GM21423 (cell line): ENCODE results near the gene ENTREP3.

Source experiments
- ATAC-seq: cut with Tn5 transposase; IDR thresholded peaks from one replicate; pipeline ENCODE4 v1.9.1; 2021; ENCODE audit warnings: mild to moderate bottlenecking, moderate library complexity; ENCODE audit not compliant: unreplicated experiment

The ENTREP3 gene

DNA sequence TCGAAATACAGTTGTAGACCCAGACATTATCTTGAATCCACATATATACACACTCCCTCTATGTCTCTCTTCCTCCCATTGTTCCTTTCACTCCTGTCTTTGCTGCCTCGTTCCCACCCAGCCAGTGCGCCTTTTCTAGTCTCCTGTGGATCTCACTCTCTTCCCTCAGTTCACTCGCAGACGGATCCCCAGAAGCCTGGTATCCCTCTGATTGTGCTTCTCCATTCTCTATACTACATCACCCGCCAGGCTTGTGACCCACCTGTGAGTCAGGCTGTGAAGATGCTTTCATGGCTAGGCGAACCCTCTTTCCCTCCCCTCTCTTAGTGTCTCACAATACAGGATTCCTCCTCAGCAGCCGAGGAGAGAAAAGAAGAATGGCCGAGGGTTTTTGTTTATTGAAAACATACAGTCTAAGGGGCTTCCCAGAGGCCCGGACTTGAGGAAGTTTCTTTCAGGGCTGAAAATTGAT is 23.4 kb upstream of the ENTREP3 start:
- ATAC-seq = no peak

DNA sequence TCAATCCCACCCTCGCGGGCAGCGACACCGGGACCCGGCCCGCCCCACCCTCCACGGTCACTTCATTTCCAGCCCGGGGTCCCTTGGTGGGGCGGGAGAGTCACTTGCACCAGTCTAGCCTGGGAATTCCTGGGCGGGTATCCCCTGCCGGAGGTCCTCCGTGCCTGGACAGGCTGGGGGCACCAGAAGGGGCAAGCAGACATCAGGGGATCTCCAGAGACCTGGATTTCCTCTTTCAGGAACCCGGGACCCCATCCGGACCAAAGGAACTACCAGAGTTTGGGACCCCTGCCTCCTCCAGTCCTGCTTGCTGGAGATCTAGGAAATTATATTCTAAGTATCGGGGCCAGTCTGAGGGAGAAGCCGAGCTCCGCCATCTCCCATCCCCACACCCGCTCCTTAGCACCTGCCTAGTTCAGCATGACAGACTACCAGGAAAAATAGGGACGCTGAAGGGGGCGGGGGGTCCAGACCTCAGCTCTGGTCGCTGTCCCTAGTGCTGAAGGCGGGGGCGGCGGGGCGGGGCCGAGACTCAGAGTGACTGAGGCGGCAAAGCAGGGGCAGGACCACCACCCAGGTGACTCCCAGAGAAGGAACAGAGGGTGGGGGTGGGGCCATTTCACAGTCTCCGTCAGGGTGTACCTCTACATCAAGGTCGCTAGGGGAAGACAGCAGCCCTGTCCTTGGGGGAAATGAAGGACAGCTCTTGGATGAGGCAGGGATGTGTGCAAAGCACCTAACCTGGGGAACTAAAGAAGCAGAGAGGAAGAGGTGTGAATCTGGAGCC is 22.8 kb upstream of the ENTREP3 start:
- ATAC-seq = no peak

DNA sequence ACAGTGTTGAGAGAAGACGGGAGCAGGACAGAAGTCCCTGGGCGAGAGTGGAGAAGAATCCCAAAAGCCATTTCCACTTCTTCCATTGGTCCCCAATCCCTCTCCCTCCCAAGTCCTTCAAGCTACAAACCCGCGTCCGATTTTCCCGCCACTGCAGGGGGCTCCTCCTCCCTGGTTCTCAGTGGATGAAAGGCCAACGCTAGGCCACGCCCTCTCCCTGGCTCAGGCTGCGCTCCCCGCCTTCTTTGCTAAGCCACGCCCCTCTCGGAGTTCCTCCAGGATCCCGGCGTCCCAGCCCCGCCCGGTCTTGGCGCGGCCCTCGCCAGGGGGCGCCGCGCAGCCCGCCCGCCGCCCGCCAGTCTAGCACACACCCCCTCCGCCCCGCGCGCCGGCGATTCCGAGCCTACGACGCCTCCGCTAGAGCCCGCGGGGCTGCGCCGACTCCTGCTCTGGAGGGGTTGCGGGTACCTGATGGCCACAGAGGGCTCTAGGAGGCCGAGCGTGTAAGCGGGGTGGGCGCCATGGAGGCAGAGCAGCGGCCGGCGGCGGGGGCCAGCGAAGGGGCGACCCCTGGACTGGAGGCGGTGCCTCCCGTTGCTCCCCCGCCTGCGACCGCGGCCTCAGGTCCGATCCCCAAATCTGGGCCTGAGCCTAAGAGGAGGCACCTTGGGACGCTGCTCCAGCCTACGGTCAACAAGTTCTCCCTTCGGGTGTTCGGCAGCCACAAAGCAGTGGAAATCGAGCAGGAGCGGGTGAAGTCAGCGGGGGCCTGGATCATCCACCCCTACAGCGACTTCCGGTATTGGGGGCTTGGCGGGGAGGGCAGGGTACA is 22.0 kb upstream of the ENTREP3 start, which contains the start of gene HCN3:
Gene HCN3, plus strand, starts transcription at position 394 of the 832 bp plus-strand sequence. Its CDS starts 128 bp downstream, at position 522.
- ATAC-seq = peak; percentile 60

DNA sequence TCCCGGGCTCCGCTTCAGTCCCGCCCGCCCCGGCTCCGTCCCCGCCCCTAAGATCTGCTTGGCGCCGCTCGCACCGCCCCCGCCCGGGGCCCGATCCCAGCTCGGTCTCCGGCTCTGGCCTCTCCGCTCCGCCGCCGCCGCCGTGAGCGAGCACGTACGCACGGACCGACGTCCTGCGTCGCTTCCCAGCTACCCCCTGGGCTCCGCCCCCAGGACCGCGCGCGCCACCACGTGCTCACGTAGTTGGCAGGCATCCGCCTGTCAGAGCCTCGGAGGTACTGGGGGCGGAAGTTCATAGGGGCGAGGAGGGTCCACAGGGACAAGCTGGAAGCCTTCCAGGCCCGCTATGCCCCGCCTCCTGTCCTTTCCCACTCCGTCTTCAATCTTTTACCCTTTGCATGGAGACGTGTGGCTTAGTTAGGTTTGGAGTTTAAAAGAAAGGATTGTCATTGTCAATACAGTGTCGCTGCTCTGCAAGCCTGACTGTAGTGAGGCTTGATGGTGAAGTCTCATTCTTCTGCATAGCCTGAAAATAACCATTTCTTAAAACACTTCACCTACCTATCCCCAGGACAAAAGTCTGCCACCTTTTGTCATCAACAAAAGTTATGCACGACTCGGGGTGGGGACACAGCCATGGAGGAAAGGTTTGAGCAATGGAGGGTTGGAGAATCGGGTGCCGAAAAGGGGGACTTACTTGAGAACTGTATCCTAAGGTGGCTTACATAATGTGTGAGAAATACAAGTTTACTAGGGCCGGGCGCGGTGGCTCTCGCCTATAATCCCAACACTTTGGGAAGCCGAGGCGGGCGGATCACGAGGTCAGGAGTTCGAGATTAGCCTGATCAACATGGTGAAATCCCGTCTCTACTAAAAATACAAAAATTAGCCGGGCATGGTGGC is 18.3 kb upstream of the ENTREP3 start, which contains the start of gene CLK2:
Gene CLK2, minus strand, starts transcription at position 162 of the 903 bp plus-strand sequence. CDS start 2,527 bp downstream, outside the sequence.
- ATAC-seq = peak; percentile 77

DNA sequence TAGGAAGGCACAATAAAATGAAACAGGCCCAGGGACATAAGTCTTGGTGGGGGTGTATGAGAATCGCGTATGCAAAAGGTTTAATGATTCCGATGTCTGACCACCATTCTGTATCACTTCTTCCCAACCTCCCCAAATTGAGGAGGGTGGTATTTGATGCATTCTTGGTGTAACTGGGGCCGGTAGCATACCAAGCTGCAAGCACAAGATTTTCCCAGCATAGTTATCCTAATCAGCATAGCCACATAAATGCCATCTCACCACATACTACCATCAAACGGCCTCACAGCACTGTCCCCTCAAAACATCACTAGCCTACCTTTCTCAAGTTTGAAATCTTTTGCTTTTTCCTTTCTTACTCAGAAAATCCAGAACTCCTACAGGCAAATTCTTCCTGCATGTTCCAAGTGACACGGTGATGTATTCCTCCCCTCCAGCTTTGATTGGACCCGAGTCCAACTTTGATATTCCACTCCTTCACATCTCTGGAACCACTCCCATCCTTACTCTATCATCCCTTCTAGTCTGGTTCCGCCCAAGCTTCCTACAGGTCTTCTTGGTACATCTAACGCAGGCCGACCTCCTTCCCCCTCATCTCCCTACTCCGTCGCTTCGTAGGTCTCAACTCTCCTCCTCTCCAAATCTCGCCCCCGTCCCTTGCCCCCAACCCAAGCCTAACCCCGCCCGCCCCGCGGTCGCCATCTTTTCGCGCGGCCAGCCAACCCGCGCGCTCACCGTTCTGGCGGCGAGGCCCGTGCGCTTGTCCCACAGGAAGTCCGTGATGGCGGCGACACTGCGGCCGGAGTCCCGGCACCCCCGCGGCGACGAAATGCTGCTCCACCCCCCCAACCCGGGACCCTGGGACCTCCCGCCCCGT is 17.4 kb upstream of the ENTREP3 start:
- peak; percentile 28 for ATAC-seq

DNA sequence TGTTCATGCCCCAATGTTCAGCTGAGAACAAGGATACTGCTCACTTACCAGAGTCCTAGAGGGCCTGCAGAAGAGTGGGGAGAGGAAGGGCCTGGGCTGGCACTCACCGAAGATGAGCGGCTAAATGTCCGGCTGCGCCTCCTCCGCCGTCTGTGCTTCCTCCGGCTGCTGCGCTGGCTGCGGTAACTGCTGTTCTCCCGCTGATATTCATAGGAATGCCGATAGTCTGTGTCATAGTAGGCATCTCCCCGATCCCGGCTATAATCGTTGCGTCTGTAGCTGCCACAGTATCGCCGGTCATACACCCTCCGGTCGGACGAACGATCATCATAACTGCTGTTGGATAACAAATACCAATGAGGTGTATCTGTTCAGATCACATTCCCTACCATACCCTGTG is 14.1 kb upstream of the ENTREP3 start:
- ATAC-seq = no peak

DNA sequence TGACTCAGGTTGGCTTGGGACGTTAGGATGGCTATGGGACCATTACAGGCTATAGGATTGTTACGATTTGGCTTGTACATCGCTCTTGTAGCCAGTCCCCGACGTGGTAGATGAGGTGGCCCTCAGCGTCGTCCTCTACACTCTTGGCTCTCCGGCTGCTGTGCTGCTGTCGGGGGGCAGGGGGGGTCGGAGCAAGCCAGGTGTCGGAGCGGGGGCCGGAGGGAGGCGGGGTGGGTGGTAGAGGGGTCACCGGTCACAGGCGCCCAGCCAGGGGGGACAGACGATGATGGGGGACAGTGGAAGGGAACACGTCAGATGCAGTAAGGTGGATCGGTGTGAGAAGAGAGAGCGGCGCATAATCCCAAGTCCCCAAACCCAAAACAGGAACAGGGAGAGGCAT is 13.3 kb upstream of the ENTREP3 start:
- ATAC-seq = no peak

DNA sequence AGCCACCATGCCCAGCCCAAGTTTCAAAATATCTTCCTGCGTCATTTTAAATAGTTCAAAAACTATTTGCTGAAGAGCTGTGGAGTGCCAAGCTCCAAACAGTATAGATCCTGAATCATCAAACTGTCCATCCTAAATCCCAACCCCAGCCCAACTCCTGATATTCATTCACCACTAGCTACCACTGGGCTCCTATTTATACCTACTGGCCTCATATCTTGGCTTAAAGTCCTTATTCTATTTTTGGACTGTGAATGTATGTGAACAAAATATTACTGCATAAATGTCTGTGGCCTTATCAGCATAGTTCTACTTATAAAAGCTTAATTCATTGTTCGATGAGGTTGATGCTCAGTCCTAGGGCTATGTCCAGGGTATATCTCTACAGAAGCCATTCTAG is 12.1 kb upstream of the ENTREP3 start:
- ATAC-seq = no peak

DNA sequence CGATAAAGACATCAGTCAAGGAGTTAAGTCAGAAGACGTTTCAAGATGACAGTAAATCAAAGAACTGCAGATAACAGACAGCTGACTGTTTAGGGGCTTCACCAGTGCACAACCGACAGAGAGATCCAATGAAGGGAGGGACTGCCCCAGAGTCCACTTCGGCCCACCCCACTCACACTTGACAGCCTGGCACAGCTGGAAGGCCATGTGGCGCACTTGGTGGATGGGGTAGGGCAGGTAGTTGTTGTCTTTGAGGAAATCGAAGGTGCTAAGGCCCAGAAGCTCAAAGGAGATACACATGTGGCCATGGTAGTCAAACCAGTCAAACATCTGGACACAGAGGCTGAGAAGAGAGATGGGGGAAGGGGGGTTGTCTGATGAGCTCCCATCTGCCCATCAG is 11.3 kb upstream of the ENTREP3 start:
- no peak for ATAC-seq

DNA sequence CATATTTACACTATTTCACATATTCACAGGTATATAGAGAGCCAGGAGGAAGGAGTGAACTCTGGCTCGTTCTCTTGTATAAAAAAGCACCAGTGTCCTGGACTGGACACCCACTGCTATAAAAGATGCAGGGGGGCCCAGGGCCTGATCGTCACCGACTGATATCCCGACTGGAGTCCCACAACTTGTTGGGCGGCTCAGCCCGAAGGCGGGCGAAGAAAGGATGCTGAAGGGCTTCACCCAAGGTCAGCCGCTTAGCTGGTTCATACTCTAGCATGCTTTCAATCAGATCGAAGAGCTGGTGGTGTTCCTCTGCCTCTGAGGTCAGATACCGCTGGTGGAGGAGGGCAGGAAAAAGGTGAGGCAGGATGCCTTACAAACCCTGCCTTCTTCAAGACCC is 7.8 kb upstream of the ENTREP3 start:
- no peak for ATAC-seq

DNA sequence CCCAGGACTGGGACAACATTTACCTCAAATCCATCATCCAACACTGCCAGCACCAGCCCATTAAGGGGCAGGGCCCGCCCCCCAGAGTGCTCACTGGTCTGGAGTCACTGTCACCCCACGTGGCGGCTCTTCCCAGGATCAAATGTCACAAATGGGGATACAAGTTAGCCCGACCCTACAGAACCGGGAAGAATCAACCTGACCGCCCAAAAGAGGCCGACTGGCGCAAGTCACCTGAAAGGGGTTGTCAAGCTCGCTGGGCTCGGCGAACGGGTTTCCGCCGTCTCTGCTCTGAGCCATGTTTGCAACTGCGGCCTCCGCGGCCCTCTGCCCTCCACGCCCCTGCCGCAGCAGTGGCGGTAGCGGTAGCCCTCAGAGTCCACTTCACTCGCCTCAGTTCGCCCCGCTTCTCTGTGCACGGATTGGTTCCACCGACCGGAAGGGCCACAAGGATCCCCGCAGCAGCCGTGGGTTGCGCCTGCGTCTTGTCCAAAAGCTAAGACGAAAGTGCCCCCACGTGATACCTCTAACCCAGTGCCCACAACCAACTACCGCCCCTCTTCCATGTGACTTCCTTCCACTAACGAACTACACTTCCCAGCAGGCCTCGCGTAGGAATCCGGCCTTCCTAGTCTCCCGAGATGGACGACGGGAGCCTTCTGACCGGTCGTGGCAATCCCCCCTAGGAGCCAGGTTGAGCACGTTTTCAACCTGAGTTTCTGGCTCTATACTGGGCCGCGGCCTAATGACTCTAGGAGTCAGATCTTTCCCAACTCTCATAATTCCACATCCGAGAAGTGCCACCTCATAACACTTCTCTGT is 6.8 kb upstream of the ENTREP3 start, which contains the start of gene SCAMP3:
Gene SCAMP3, minus strand, starts transcription at position 509 of the 822 bp plus-strand sequence. Its CDS starts 209 bp downstream, at position 300.
- ATAC-seq = peak; percentile 90

DNA sequence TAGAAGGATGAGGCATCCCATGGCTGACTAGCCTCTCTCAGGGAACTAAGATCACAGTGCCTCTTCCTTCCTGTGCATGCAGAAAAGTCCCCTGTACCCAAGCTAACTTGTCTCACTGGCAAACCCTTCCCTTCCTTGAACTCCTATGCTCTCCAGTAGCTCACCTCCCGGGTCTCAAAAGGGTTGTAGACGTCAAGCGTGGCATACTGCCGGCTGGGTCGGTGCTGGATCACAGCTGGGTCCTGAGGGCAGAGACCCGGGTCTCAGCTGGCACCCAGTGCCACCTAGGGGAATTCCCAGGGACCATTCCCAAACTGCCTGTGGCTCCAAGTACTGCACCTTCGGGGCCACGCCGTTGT is 6.2 kb upstream of the ENTREP3 start:
- ATAC-seq = no peak

DNA sequence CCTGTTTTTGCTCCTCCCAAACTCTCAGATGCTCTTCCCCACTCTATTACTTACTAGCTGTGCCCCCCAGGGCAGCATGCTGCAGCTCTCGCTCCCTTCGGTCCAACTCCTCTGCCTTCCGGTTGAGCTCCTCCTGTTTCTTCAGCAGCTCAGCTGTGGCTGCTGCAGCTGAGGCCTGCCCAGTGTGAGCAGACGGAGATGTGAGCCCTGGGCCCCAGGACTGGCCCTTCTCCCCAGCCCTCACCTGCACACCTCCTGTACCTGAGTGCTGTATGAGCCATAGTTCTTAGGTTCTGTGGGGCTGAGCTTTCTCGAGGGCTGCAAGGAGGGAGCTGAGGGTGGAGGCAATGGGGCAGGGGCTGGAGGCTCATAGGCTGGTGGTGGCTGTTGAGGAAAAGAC is 5.0 kb upstream of the ENTREP3 start:
- no peak for ATAC-seq

DNA sequence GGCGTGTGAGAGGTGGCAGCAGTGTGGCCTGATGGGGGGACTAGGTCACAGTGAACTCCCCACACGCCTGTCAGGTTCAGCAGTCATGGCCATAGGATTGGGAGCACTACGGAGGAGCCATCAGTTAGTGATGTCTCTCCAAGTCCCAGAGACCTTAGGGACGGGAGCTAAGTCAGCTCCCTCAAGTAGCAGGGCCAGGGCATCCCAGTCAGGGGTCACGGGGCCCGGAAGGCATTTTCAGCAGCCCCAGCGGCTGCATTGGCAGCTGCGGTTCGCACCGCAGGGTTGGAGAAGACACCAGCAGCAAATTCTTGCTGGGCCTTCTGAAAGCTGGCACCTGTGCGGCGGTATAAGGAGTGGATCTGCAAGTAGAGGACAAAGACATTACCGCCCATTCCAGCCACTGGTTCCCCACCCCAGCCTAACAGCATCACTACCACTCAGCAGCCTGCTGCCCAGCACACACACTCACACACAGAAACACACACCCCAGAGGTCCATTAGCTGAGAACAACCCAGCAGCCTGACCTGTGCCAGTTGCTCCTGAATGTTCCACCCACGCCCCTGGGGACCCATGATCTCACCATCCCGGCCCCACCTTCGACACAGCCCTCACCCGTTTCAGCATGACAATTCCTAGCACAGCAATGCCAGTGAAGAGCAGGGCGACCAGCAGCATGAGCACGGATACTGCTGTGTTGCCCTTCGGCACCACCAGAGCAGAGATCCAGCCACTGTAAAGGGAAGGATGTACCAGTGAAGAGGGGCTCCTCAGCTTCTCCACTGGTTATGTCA is 972 bp upstream of the ENTREP3 start:
- ATAC-seq = no peak

DNA sequence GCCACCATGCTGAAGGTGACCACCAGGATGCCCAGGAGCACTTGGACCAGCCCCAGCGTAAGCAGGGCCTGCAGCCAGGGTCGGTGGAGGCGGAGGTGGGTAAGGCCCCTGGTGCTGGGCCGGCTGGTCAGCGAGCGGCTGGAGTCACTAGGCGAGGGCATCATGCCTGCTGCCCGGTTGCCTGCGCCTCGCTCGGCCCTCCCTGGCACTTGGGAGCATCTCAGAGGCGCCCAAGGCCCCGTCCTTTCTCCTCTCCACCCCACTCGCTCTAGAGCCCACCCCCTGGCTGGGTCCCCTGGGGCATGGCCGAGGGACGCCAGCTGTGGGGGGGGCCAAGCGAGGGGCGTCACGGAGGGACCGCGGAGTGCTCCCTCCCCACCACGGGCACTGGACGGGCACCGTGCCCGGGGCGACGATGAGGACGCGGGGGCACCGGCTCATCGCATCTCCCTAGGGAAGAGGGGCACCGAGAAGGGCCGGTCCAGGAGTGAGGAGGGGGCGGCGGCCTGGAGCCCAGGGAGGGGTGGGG is 505 bp downstream of the ENTREP3 start:
- ATAC-seq = no peak

DNA sequence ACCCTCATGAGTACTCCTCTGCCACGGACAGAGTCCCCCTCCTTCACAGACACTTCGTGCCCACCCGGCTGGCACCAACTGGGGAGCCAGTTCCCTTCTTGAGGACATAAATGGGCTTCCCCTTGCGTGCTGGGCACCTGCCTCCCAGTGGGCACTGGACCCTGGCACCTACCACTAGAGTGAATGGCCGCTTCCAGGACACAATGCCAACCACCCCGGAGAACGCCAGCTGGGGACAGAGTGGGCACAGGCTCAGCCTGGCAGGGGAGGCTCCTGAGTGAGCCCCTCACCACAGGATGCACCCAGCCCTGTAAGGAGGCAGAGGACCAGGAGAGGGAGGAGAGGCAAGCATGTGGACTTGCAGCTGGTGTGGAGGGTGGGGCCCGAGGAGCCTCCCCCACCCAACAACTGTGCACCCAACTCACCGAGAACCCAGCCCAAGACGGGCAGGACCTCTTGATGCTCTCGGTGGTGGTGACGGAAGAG is 1.0 kb downstream of the ENTREP3 start:
- no peak for ATAC-seq

DNA sequence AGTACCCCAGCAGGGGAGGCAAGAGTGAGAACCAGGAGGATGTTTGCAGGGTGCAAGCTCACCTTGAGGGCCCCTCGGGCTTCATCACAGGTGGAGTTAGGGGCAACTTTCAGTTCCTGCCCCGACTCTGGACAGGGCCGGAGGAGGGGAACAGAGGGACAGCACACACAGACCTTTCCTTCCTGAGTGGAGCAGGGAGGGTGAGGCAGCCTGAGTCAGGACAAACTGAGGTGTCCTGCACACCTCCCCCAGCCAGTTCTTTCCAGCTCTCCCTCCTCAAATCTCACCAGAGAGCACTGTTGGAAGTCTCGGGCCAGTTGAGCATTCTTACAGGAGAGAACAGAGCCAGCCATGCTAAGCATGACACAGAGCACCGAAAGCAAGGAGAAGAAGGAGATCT is 1.5 kb downstream of the ENTREP3 start:
- ATAC-seq = no peak

DNA sequence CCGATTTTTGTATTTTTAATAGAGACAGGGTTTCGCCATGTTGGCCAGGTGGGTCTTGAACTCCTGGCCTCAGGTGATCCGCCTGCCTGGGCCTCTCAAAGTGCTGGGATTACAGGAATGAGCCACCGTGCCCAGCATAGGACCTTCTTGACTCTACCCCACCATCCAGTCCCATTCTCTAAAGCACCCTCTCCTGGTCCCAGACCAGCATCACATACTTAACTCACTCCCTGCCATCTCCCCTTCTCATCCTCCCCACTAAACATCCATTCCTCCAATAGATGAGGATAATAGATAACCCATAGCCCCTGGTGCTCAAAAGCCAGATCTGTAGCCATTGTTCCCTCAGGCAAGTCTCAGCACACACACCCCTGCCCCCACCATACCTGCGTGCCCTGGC is 2.1 kb downstream of the ENTREP3 start:
- no peak for ATAC-seq
